ENCODE measurements around the gene SERPINA4.

The SERPINA4 gene

GRCh38 chr14:94615823-94616570, 54.8 kb downstream of the SERPINA4 start:
- no peak for DNase-seq (ENCODE audit: low read depth)

DNA sequence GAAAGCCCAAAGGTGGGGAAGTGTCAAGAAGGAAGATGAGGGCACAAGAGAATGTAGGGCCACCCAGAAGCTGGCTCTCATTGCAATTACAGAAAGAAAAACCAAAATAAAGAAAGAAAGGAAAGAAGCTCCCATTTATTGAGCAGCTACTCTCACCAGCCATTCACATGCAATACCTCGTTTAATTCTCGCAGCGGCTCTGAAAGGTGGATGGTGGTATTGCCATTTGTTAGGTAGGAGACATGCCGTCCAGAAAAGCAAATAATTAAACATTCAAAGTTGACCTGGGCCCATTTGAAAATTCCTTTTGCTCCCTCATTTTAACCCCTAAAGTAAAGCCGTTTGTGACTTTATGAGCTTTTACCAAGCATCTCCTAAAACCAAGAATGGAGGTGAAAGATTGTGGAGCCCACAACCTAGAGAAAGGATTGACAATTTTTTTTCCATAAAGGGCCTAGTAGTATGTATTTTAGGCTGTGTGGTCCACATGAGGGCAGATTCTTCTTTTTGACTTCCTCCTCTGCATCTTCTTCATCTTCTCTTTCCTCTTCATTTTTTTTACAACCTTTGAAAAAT, 56.2 kb downstream of the SERPINA4 start:
- no peak for DNase-seq (ENCODE audit: low read depth)

GRCh38 chr14:94617988-94618822, 57.0 kb downstream of the SERPINA4 start:
- DNase-seq (ENCODE audit: low read depth) = no peak

DNA sequence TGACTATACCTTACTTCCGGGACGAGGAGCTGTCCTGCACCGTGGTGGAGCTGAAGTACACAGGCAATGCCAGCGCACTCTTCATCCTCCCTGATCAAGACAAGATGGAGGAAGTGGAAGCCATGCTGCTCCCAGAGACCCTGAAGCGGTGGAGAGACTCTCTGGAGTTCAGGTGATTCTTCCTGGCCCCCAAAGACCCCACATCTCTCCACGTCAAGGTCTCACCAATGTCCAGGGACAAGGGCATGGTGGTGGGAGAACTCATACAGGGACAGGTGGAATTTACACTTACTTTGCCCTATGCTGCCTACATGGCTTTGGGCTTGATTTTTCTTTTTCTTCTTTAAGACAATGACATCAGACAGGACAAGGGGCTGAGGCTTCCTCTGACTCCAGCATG, 58.1 kb downstream of the SERPINA4 start:
- no peak for DNase-seq (ENCODE audit: low read depth)
